Tracheal epithelial cell (primary cell): Measurements from ENCODE around the gene AURKAIP1. TPM values are rescaled to one million over a fixed set of nuclear protein-coding genes. Genes with fewer than 3 reads are reported as not detected.

Experiments
- total RNA-seq: library from RNA; depleted of rRNA; stranded (reverse); fragments of >200 nt; gene quantifications from 2 replicates; pipeline ENCODE4 v1.2.1, GENCODE V29; 2014

AURKAIP1 gene
- 138 and 166 TPM in 2 replicates for total RNA-seq

DNA sequence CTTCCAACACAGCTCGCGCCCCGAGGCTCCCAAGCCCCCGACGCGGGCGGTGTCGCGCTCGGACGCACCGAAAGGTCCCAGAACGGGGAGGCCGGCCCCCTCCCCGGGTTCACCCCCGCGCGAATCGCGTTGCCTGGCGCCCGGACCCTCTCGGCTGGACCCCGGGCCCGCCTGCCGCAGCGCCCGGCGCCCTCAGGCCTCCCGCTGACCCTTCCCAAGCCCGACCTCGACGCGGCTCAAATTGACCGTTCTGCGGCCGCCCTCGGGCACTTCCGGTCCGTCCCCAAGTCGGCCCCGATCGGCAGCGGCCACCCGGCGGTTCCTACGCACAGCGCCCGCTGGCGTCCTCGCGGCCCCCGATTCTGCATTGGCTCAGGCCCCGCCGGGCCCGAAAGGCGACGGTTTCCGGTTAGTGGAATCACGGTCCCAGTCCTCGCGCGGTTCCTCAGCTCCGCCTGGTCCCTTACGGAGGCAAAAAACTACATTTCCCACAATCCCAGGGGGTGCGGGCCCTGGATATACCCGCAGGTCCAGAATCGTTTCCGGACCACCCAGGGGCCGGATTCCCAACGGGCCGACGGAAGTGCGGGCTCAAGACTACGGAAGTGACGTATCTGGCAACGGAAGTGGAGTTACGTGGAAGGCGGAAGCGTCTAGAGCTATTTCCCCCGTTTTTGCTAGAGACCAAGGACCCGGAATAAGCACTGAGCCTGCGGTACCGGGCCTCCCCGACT, at the start of gene AURKAIP1:
AURKAIP1 (minus strand) TSS at position 279 of the 734 bp plus-strand sequence. CDS start 451 bp downstream, outside the sequence.

DNA sequence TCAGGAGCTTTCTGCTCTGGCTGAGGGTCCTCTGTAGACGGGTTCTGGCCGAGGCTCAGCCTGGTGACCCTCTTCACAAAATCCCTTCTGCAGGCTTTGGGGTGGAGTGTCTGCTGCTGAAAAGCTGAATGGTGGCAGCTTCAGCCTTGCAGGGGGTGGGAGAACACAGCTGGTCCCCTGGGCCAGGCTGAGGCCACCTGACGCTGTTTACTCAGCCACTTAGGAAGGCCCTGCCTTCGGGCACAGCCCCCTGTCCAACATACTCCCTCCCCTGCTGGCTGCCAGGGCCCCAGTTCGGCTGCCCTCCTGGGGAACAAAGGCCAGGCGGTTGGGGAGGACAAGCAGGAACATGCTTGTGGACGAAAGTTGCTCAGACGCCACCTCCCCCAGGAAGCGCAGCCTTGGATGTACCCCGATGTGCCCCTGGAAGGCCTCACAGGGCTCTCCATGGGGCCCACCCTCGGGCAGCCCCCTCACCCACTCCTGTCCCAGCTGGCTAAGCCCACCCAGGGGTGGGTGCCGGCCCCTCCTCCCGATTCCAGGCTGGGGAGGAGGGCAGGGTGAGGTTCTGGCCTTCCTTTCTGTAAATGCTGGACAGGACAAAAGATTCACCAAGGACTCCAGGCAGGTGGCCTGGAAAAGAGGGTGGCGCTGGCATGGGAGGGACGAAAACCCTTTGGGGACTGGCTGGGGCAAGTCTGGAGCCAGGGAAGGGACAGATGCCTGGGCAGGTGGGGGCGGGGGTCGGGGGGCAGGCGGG, 46.3 kb upstream of the AURKAIP1 start, which contains the start of gene ANKRD65:
ANKRD65 (minus strand) TSS at position 130 of the 760 bp plus-strand sequence. CDS start 271 bp downstream, outside the sequence.

DNA sequence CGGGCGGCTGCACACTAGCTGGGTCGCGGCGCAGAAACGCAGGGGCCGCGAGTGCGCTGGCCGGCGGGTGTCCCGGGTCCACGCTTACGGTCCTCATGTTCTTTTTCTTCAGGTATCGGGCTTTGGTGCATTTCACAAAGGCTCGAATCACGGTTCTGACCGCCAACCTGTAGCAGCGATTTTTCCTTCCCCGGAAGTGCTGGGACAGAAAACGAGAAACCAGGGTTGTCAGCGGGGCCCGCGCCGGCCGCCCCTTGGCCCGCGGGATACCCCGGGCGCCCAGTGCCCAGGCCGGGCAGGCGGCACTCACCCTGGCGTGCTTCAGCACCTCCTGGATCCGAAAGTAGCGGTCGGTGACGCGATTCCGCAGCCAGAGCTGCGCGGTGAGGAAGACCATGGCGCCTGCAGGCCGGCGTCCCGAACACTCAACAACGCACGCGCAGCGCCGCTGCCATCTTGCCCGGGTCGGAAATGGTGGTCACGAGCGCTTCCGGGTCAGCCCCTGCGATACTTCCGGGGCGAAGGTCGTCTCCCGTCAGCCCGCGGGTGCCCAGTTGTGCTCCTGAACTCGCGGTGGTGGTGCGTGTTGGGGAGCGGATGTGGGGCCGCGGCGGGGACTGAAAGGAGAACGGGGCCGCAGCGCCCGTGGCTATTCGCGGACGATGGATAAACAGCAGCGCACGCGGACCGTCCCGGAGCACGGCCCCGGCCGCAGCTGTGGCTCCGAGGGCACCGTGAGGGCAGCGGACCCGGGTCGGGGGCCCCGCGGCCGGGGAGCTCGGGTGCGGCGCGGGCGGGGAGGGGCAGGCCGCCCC, 32.0 kb upstream of the AURKAIP1 start, which contains the start of gene MRPL20:
MRPL20 (minus strand) TSS at position 473 of the 815 bp plus-strand sequence; CDS start at position 397, 76 bp downstream.

DNA sequence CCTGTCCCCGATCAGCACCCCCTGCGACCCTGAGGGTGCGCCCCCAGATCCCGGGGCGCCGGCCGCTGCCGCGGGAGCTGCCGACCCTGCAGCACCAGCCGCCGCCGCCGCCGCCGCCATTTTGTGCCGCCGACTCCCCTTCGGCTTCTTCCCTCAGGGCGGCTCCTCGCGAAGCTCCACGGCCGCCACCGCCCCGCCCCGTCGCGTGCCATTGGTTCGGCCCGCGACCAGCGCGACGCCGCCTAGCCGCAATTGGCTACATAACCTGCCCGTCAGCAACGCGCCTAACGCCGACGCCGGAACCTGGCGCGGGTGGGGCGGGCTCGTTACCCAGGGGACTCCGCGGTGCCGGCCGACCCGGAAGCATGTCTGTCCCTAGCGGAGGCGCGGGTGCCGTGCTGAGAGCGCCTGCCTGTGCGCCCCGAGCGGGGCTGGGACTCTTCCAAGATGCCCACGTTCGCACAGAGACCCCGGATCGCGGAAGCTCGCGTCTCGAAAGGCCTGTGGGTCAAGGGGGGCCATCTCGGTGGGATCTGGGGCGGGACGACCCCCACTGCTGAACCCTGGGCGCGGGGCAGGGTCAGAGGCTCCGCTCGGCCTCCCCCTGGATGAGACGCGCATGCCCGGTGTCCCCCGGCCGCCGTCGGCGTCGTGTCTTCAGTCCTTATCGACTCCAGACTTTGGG, 24.3 kb upstream of the AURKAIP1 start, which contains the start of gene CCNL2:
CCNL2 (minus strand) TSS at position 149 of the 685 bp plus-strand sequence; CDS start at position 120, 29 bp downstream.

DNA sequence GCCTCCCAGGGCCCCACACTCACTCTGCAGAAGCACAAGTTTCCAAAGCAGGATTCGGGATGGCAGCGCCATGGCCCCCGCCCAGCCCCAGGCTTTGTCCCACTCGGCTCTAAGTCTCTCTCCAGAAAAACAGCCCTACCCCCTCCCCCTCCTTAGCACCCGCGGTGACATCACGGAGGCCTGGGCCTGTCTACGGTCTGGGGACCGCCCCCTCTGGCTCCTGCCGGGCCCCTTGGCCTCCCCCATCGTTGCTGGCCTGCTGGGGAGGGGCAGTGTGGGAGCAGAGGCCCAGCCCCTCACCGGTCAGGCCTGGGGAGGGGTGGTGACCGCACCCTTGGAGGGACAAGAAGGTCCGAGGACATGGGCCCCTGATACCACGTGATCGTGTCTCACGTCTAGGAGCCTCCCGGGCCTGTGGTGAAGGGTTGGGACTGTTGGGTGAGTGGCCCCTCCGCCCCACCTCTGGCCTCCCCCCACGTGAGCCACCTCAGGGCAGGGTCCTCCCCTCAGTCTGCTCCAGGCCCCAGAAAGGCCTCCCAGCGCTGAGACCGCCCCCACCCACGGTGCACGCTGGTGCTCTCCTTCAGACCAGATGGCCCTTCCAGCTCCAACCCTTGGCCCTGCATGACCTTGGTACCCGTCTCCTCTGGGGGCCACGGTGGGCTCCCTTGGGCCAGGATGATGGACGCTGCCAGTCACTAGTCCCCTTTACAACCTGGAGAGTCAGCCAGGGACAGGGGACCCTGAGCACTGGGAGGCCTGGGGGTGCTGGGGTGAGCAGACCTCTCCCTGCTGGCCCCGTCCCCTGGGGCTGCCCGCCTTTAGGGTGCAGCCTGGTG, 16.4 kb downstream of the AURKAIP1 start, which contains the start of gene MXRA8:
MXRA8 (minus strand) TSS at position 123 of the 839 bp plus-strand sequence; CDS start at position 72, 51 bp downstream.

DNA sequence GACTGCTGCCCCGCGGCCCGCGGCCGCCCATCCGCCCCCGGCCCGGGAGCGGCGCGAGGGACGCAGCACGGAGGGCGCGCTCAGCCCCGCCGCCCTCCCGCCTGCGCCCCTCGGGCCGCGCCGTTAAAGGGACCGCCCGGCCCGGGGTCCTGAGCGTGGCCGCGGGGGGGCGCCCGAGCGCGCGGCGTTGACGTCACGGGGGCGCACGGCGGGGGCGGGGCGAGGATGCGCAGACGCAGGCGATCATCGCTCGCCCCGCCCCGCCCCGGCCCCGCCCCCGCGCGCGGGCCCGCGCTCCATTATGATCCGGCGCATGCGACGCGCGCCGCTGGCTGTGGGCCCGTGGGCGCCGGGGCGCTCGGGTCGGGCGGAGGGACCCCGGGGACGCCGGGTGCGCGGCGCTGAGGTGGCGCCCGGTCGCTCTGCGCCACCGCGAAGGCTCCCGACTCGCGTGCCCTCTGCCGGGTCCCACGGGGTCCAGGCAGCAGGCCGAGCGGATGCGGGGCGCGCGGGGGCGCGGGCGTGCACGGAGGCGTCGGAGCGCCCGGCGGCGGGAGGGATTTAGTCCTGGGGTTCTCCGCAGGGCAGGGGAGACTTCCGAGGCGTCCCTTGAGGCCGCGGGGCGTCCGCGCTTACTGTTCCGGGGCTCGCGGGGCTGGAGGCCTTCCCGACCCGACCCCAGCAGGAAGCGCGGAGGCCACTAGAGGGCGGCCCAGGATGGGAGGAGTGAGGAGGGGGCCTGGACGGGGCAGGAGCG, 25.6 kb downstream of the AURKAIP1 start, which contains the start of gene DVL1:
DVL1 (minus strand) TSS at position 163 of the 757 bp plus-strand sequence. CDS start 353 bp downstream, outside the sequence.

DNA sequence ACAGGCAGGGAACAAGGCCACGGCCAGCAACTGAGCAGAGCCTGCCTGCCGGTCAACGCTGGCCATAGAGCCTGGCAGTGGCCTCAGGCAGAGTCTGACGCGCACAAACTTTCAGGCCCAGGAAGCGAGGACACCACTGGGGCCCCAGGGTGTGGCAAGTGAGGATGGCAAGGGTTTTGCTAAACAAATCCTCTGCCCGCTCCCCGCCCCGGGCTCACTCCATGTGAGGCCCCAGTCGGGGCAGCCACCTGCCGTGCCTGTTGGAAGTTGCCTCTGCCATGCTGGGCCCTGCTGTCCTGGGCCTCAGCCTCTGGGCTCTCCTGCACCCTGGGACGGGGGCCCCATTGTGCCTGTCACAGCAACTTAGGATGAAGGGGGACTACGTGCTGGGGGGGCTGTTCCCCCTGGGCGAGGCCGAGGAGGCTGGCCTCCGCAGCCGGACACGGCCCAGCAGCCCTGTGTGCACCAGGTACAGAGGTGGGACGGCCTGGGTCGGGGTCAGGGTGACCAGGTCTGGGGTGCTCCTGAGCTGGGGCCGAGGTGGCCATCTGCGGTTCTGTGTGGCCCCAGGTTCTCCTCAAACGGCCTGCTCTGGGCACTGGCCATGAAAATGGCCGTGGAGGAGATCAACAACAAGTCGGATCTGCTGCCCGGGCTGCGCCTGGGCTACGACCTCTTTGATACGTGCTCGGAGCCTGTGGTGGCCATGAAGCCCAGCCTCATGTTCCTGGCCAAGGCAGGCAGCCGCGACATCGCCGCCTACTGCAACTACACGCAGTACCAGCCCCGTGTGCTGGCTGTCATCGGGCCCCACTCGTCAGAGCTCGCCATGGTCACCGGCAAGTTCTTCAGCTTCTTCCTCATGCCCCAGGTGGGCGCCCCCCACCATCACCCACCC, 43.7 kb downstream of the AURKAIP1 start, which contains the start of gene TAS1R3:
TAS1R3 (plus strand) TSS at position 213 of the 898 bp plus-strand sequence; CDS start at position 279, 66 bp downstream.

DNA sequence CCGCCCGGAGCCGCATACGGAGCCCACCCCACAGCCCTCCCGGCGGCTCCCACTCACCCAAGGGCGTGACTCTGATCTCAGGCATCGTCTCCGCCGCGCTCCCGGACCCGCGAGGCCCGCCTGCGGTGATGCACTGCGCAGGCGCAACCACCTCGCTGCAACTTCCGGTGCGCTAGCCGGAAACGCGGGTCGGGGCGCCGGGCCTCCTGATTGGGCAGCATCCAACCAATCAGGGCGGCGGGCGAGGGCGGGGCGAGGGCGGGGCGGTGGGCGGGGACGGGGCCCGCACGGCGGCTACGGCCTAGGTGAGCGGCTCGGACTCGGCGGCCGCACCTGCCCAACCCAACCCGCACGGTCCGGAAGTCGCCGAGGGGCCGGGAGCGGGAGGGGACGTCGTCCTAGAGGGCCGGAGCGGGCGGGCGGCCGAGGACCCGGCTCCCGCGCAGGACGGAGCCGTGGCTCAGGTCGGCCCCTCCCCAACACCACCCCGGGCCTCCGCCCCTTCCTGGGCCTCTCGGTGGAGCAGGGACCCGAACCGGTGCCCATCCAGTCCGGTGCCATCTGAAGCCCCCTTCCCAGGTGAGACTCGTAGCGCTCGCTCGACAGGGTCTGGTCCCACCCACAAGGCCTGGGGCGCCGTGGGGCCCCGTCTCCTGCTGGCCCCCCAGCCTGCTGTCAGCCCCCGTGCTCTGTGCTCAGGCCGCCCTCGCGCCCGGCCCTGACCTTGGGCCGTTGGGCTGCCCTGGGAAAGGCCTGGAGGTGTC, 50.3 kb downstream of the AURKAIP1 start, which contains the start of the genes CPTP and INTS11:
CPTP (plus strand) TSS at position 279 of the 764 bp plus-strand sequence. CDS start 2,109 bp downstream, outside the sequence.
INTS11 (minus strand) TSS at position 137 of the 764 bp plus-strand sequence; CDS start at position 85, 52 bp downstream.

Other genes with a start within 250 kb of the AURKAIP1 start
- gene TTLL10, start 201.3 kb downstream of the AURKAIP1 start, total RNA-seq = not detected in 2 replicates
- 0.64 and 1.9 TPM in 2 replicates for gene TNFRSF18, start 168.6 kb downstream of the AURKAIP1 start, total RNA-seq
- gene TNFRSF4, start 161.1 kb downstream of the AURKAIP1 start, total RNA-seq = not detected in 2 replicates
- gene SDF4, start 143.2 kb downstream of the AURKAIP1 start, total RNA-seq = 73.1 and 76.6 TPM in 2 replicates
- 28.8 and 37.8 TPM in 2 replicates for gene B3GALT6, start 143.0 kb downstream of the AURKAIP1 start, total RNA-seq
- 1.9 and 2.4 TPM in 2 replicates for gene C1QTNF12, start 128.5 kb downstream of the AURKAIP1 start, total RNA-seq
- gene UBE2J2, start 101.4 kb downstream of the AURKAIP1 start, total RNA-seq = 45.2 and 48.0 TPM in 2 replicates
- 0.21 and 0.96 TPM in 2 replicates for gene SCNN1D, start 94.8 kb downstream of the AURKAIP1 start, total RNA-seq
- 35.0 and 38.1 TPM in 2 replicates for gene ACAP3, start 67.3 kb downstream of the AURKAIP1 start, total RNA-seq
- gene PUSL1, start 66.6 kb downstream of the AURKAIP1 start, total RNA-seq = 25.1 and 36.7 TPM in 2 replicates
- gene INTS11, start 50.5 kb downstream of the AURKAIP1 start, total RNA-seq = 53.9 and 67.0 TPM in 2 replicates
- 17.1 and 23.1 TPM in 2 replicates for gene CPTP, start 50.4 kb downstream of the AURKAIP1 start, total RNA-seq
- 0.21 TPM in 1 of 2 replicates, not detected in the other for gene TAS1R3, start 43.9 kb downstream of the AURKAIP1 start, total RNA-seq
- gene DVL1, start 25.8 kb downstream of the AURKAIP1 start, total RNA-seq = 262 and 265 TPM in 2 replicates
- 2.8 and 12.0 TPM in 2 replicates for gene MXRA8, start 16.7 kb downstream of the AURKAIP1 start, total RNA-seq
- gene CCNL2, start 24.1 kb upstream of the AURKAIP1 start, total RNA-seq = 75.2 and 80.1 TPM in 2 replicates
- 56.1 and 74.5 TPM in 2 replicates for gene MRPL20, start 32.1 kb upstream of the AURKAIP1 start, total RNA-seq
- 11.6 and 15.1 TPM in 2 replicates for gene ANKRD65, start 46.1 kb upstream of the AURKAIP1 start, total RNA-seq
- 13.0 and 14.1 TPM in 2 replicates for gene VWA1, start 60.5 kb upstream of the AURKAIP1 start, total RNA-seq
- gene ATAD3C, start 74.5 kb upstream of the AURKAIP1 start, total RNA-seq = not detected in 2 replicates
- 13.0 and 22.4 TPM in 2 replicates for gene ATAD3B, start 96.6 kb upstream of the AURKAIP1 start, total RNA-seq
- gene ATAD3A, start 137.0 kb upstream of the AURKAIP1 start, total RNA-seq = 25.2 and 41.0 TPM in 2 replicates
- gene TMEM240, start 165.4 kb upstream of the AURKAIP1 start, total RNA-seq = not detected in 2 replicates
- 90.4 and 95.9 TPM in 2 replicates for gene SSU72, start 199.7 kb upstream of the AURKAIP1 start, total RNA-seq
- gene FNDC10, start 224.9 kb upstream of the AURKAIP1 start, total RNA-seq = 0.64 and 2.4 TPM in 2 replicates
- gene MIB2, start 240.3 kb upstream of the AURKAIP1 start, total RNA-seq = 91.3 and 99.5 TPM in 2 replicates